HepG2 (cell line): ENCODE results near the gene EPHA6.

Experiments
- BHLHE40 ChIP-seq: IDR thresholded peaks from 2 replicates; pipeline ENCODE4 v1.6.1; 2011; ENCODE audit warnings: low read length, improper control_type of control experiment
- CREM ChIP-seq, 2 experiments: sonication (generic) in 1 of 2; formaldehyde crosslinking in 1 of 2; IDR thresholded peaks; 2 replicates each; pipeline versions ENCODE4 v1.4.0 to v1.6.1; 2016 to 2020; ENCODE audit warnings: antibody characterized with exemption in 1 of 2, mild to moderate bottlenecking in 1 of 2, missing genetic modification reagents in 1 of 2
- GTF2F1 ChIP-seq: fragments of 150-350 bp; IDR thresholded peaks from 2 replicates; pipeline ENCODE4 v1.6.1; 2014; ENCODE audit warnings: low read length
- NFE2L1 ChIP-seq: sonication (generic); formaldehyde crosslinking; IDR thresholded peaks from 2 replicates; pipeline ENCODE4 v1.4.0; 2020; ENCODE audit warnings: missing genetic modification reagents, mild to moderate bottlenecking, borderline replicate concordance
- POLR2A ChIP-seq, 2 experiments: IDR thresholded peaks; 2 replicates each; pipeline ENCODE4 v1.6.1; 2011; ENCODE audit warnings: low read depth in 2 of 2, low read length in 2 of 2, mild to moderate bottlenecking in 1 of 2, moderate library complexity in 1 of 2; ENCODE audit not compliant: insufficient read depth in 1 of 2
- RAD21 ChIP-seq: fragments of 450-650 bp; formaldehyde crosslinking; IDR thresholded peaks from 2 replicates; pipeline ENCODE4 v1.5.0; 2020; ENCODE audit warnings: mild to moderate bottlenecking
- REST ChIP-seq, 2 experiments: IDR thresholded peaks; 2 replicates each; pipeline ENCODE4 v1.6.1; 2011 to 2012; ENCODE audit warnings: low read length in 2 of 2, borderline replicate concordance in 1 of 2, low read depth in 1 of 2, mild to moderate bottlenecking in 1 of 2, moderate library complexity in 1 of 2
- SRSF9 ChIP-seq: fragments of 200-400 bp; formaldehyde crosslinking; IDR thresholded peaks from 2 replicates; pipeline ENCODE4 v1.6.1; 2018; ENCODE audit warnings: borderline replicate concordance, mild to moderate bottlenecking, low read depth, low read length; ENCODE audit not compliant: insufficient read depth, poor library complexity, severe bottlenecking
- SUZ12 ChIP-seq: fragments of 150-350 bp; IDR thresholded peaks from 2 replicates; pipeline ENCODE4 v1.6.1; 2014; ENCODE audit warnings: low read depth, low read length

GRCh38 chr3:97029972-97030371 lies 215.6 kb downstream of the EPHA6 start:
- TF ChIP-seq REST (IDR thresholded peaks at IDR 0.05; ENCODE audit: borderline replicate concordance in 1 of 2, low read depth in 1 of 2, low read length in 2 of 2) (no peak), SUZ12 (no peak), RAD21 (CRISPR knock-in tag) (no peak), SRSF9 (no peak), POLR2A (IDR thresholded peaks at IDR 0.05; ENCODE audit: insufficient read depth in 1 of 2, low read depth in 2 of 2, low read length in 2 of 2) (no peak), CREM (IDR thresholded peaks at IDR 0.05) (no peak), CREM (CRISPR knock-in tag; IDR thresholded peaks at IDR 0.05) (no peak), BHLHE40 (no peak), GTF2F1 (no peak), NFE2L1 (CRISPR knock-in tag) (no peak)
